Body of pancreas (tissue), 4 donors: ENCODE results near the gene UBE3B.

Experiments used
- CTCF ChIP-seq, 7 experiments: fragments of 450-650 bp in 4 of 7; fragments of 200-600 bp in 3 of 7; sonication (generic) in 3 of 7; IDR thresholded peaks; one replicate each; pipeline ENCODE4 v1.5.1; 2016 to 2019; ENCODE audit warnings: antibody characterized with exemption in 7 of 7
- POLR2A ChIP-seq, 3 donors: fragments of 450-650 bp; IDR thresholded peaks; one replicate each; pipeline ENCODE4 v1.6.1; 2016; ENCODE audit warnings: antibody characterized with exemption in 3 of 3, mild to moderate bottlenecking in 2 of 3

- TF ChIP-seq POLR2A (IDR thresholded peaks at IDR 0.05) = no peak
- no peak for TF ChIP-seq CTCF (IDR thresholded peaks at IDR 0.05)
These were observed 102.8 kb downstream of the UBE3B start for GRCh38 chr12:109580272-109580671.
